Vagina (tissue), 2 donors: ENCODE results near the gene SDHB.

Experiments used
- POLR2AphosphoS5 ChIP-seq, 2 donors: sonication (generic); formaldehyde crosslinking; IDR thresholded peaks; one replicate each; pipeline ENCODE4 v1.9.0; 2017; ENCODE audit warnings: antibody characterized with exemption in 2 of 2, mild to moderate bottlenecking in 2 of 2, low read depth in 1 of 2; ENCODE audit not compliant: insufficient read depth in 1 of 2
- TF ChIP-seq, protein P1 (sequence below), 3 experiments: fragments of 450-650 bp in 2 of 3; fragments of 200-600 bp in 1 of 3; sonication (generic) in 1 of 3; IDR thresholded peaks; one replicate each; pipeline ENCODE4 v1.5.1; 2017 to 2019; ENCODE audit warnings: antibody characterized with exemption in 3 of 3, mild to moderate bottlenecking in 2 of 3, moderate library complexity in 2 of 3

GRCh38 chr1:17075470-17076255, 21.8 kb upstream of the SDHB start:
- TF ChIP-seq, protein P1, sequence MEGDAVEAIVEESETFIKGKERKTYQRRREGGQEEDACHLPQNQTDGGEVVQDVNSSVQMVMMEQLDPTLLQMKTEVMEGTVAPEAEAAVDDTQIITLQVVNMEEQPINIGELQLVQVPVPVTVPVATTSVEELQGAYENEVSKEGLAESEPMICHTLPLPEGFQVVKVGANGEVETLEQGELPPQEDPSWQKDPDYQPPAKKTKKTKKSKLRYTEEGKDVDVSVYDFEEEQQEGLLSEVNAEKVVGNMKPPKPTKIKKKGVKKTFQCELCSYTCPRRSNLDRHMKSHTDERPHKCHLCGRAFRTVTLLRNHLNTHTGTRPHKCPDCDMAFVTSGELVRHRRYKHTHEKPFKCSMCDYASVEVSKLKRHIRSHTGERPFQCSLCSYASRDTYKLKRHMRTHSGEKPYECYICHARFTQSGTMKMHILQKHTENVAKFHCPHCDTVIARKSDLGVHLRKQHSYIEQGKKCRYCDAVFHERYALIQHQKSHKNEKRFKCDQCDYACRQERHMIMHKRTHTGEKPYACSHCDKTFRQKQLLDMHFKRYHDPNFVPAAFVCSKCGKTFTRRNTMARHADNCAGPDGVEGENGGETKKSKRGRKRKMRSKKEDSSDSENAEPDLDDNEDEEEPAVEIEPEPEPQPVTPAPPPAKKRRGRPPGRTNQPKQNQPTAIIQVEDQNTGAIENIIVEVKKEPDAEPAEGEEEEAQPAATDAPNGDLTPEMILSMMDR (IDR thresholded peaks at IDR 0.05): no peak
- TF ChIP-seq POLR2AphosphoS5 (IDR thresholded peaks at IDR 0.05; ENCODE audit: insufficient read depth in 1 of 2, low read depth in 1 of 2): no peak
